ENCODE results near the gene FRMD4A.

The FRMD4A gene

GRCh38 chr10:13812804-13813203 lies 517.9 kb downstream of the FRMD4A start:
- TF ChIP-seq, protein P1, sequence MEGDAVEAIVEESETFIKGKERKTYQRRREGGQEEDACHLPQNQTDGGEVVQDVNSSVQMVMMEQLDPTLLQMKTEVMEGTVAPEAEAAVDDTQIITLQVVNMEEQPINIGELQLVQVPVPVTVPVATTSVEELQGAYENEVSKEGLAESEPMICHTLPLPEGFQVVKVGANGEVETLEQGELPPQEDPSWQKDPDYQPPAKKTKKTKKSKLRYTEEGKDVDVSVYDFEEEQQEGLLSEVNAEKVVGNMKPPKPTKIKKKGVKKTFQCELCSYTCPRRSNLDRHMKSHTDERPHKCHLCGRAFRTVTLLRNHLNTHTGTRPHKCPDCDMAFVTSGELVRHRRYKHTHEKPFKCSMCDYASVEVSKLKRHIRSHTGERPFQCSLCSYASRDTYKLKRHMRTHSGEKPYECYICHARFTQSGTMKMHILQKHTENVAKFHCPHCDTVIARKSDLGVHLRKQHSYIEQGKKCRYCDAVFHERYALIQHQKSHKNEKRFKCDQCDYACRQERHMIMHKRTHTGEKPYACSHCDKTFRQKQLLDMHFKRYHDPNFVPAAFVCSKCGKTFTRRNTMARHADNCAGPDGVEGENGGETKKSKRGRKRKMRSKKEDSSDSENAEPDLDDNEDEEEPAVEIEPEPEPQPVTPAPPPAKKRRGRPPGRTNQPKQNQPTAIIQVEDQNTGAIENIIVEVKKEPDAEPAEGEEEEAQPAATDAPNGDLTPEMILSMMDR (IDR thresholded peaks at IDR 0.05; ENCODE audit: low read depth, low read length, missing control alignments): no peak
- DNase-seq (ENCODE audit: extremely low read depth, low read depth): no peak

DNA sequence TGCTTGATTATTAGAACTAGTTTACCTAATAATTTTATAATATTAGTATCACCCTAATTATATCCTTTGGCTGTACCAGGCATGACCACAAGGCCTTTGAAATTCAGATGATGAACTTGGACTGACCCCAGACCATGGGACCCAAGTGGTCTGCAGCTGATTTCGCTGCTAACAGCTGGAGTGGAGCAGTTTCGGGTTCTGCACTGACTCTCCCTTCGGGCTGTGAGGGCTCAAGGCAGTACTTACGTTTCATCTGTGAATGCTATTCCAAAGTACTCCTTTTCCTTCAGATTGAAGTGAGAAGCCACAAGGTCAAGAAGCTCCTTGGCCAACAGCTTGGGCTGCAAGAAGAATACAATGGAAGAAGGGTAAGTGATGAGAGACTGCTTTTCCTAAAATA lies 520.2 kb downstream of the FRMD4A start:
- TF ChIP-seq, protein P1 (IDR thresholded peaks at IDR 0.05; ENCODE audit: low read depth, low read length, missing control alignments): no peak
- no peak overlapping the region for H3K4me3 ChIP-seq (replicated peaks; ENCODE audit: low read depth, low read length)
- no peak for DNase-seq (ENCODE audit: extremely low read depth, low read depth)

More at GRCh38 chr10:13812804-13813203, 517.9 kb downstream of the FRMD4A start:
- no peak overlapping the region for H3K4me3 ChIP-seq (replicated peaks; ENCODE audit: low read depth, low read length)

GRCh38 chr10:13809427-13809826 lies 521.3 kb downstream of the FRMD4A start:
- TF ChIP-seq, protein P1 (IDR thresholded peaks at IDR 0.05; ENCODE audit: low read depth, low read length, missing control alignments): no peak
- DNase-seq (ENCODE audit: extremely low read depth, low read depth): no peak
- H3K4me3 ChIP-seq (replicated peaks; ENCODE audit: low read depth, low read length): no peak overlapping the region

DNA sequence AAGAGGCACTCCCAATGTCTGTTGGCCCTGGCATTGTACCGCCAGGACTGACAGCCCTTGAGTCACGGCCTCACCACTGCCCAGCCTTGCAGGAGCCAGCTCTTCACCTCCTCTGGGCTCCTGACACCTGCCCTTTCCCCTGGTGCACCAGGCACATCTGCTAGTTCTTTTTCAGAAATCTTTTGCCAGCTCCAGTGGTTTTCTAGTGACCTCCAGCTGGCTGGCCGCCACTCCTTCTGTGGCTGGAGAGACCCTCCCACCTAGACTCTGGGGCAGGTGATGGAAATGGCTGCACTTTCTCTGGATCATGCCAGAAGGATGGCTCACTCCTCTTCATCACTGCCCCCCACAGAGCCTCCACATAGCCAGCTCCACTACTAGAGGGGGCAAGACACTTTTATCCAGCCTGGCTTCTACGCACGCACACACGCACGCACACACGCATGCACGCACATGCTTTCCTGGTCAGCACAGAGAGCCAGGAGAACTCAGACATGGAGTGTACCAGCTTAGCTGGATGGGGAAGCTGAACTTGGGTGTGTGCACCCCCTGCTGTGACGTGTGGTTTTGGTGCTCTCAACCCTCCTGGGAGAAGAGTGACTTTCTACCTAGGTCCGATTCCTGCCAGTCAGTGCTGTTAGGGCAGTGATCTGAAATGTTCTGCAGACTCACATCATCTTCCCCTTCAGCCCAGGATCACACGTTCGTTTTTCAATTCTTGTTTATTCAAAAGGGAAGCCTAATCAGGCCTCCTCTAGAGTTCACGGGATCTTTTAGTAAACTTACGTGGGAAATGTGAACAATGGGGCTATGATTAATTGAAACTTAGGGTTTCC lies 522.0 kb downstream of the FRMD4A start:
- TF ChIP-seq, protein P1 (IDR thresholded peaks at IDR 0.05; ENCODE audit: low read depth, low read length, missing control alignments): no peak
- no peak overlapping the region for H3K4me3 ChIP-seq (replicated peaks; ENCODE audit: low read depth, low read length)
- DNase-seq (ENCODE audit: extremely low read depth, low read depth): no peak

- TF ChIP-seq, protein P1 (IDR thresholded peaks at IDR 0.05; ENCODE audit: low read depth, low read length, missing control alignments): no peak
- no peak for DNase-seq (ENCODE audit: extremely low read depth, low read depth)
These were observed 524.3 kb downstream of the FRMD4A start for GRCh38 chr10:13806419-13806818.

GRCh38 chr10:13803566-13804554 lies 526.9 kb downstream of the FRMD4A start:
- no peak overlapping the region for H3K4me3 ChIP-seq (replicated peaks; ENCODE audit: low read depth, low read length)
- TF ChIP-seq, protein P1 (IDR thresholded peaks at IDR 0.05; ENCODE audit: low read depth, low read length, missing control alignments): no peak
- no peak for DNase-seq (ENCODE audit: extremely low read depth, low read depth)

More at GRCh38 chr10:13806419-13806818, 524.3 kb downstream of the FRMD4A start:
- no peak overlapping the region for H3K4me3 ChIP-seq (replicated peaks; ENCODE audit: low read depth, low read length)
